HFFc6 (cell line): ENCODE data around the gene LYZL6. TPM values are rescaled to one million over a fixed set of nuclear protein-coding genes. Genes with fewer than 3 reads are reported as not detected.

Source experiments
- DNase-seq: peaks from one replicate; pipeline ENCODE4 v3.0.0-alpha.2; 2018
- H3K27ac Mint-ChIP-seq: 2 replicates; pipeline ENCODE4 v1.8.0; 2020; ENCODE audit warnings: mild to moderate bottlenecking, mixed read lengths
- H3K27me3 Mint-ChIP-seq: 2 replicates; pipeline ENCODE4 v1.8.0; 2021; ENCODE audit warnings: mild to moderate bottlenecking, moderate library complexity, mixed read lengths; ENCODE audit not compliant: insufficient read depth
- H3K36me3 Mint-ChIP-seq: 2 replicates; pipeline ENCODE4 v1.8.0; 2021; ENCODE audit warnings: low read depth, mixed read lengths
- H3K4me1 Mint-ChIP-seq: 2 replicates; pipeline ENCODE4 v1.8.0; 2020; ENCODE audit warnings: low read depth, mixed read lengths
- H3K4me3 Mint-ChIP-seq: 2 replicates; pipeline ENCODE4 v1.8.0; 2020; ENCODE audit warnings: mild to moderate bottlenecking, moderate library complexity, mixed read lengths
- H3K9me3 Mint-ChIP-seq: 2 replicates; pipeline ENCODE4 v1.8.0; 2020; ENCODE audit warnings: mild to moderate bottlenecking, mixed read lengths
- CTCF ChIP-seq: fragments of 200-600 bp; sonication (generic); IDR thresholded peaks from 2 replicates; pipeline ENCODE4 v1.5.0; 2021; ENCODE audit warnings: antibody characterized with exemption, mild to moderate bottlenecking
- total RNA-seq, 6 experiments: library from RNA; stranded (reverse); fragmentation: NEBNext Ultra II Directional; extraction: Animal tissue kit (Norgen Biotek cat#: 25700); gene quantifications; 2 replicates in 1 of 6; 3 replicates in 5 of 6; pipeline ENCODE4 v1.2.3, GENCODE V29; 2021

The LYZL6 gene
- total RNA-seq, 6 experiments from 2014 or later, result not detected

DNA sequence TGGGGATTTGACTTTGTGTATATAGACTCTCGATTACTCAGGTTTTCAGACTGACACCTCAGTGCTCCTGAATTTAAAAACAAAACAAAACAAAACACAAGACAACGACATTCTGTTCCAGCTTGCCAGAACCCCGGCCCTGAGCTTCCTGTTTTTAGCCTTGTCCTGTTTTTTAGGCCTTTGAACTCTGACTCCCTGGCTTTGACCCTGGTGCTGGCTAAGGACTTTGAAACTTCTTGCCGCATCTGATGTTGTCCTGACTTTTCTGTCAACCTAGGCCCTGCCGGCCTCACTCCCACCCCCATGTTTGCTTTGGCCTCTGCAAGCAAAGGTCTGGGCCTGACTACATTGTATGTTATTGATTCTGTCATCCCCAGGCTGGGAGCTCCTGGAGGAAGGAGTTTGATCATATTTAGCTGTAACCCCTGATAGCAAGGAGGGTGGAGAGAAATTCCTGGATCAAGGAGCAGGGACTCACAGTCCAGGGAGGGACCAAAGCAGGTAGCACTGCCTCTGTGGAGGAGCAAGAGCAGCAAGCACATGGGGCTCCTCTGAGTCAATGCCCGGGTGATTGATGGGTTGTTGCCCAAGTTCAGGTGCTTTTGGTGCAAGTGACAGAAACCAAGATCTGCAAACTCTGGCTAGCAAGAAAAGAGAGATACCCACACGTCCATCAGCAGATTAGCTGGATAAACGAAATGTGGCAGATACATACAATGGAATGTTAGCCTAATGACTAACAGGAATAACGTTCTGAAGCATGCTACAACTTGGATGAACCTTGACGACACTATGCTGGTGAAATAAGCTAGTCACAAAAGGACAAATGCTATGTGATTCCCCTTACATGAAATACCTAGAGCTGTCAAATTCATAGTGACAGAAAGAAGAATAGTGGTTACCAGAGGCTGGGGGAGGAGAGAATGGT lies 30.1 kb upstream of the LYZL6 start:
- Mint-ChIP-seq H3K4me3 (no peak overlapping the region), H3K9me3 (no peaks in the 10 kb centered on the region), H3K27me3 (peaks cover 7% of the 10 kb centered on the region), H3K4me1 (peaks cover 15% of the 10 kb centered on the region), H3K36me3 (no peaks in the 10 kb centered on the region), H3K27ac (no peak overlapping the region)
- DNase-seq, result peak; percentile 30
- no peak for TF ChIP-seq CTCF

- Mint-ChIP-seq H3K27ac (no peak overlapping the region), H3K27me3 (peaks cover 11% of the 10 kb centered on the region), H3K36me3 (no peaks in the 10 kb centered on the region), H3K4me1 (peaks cover 15% of the 10 kb centered on the region), H3K4me3 (no peak overlapping the region), H3K9me3 (no peaks in the 10 kb centered on the region)
- no peak for TF ChIP-seq CTCF
- no peak for DNase-seq
Measured at GRCh38 chr17:35972945-35973332, 29.4 kb upstream of the LYZL6 start.

DNA sequence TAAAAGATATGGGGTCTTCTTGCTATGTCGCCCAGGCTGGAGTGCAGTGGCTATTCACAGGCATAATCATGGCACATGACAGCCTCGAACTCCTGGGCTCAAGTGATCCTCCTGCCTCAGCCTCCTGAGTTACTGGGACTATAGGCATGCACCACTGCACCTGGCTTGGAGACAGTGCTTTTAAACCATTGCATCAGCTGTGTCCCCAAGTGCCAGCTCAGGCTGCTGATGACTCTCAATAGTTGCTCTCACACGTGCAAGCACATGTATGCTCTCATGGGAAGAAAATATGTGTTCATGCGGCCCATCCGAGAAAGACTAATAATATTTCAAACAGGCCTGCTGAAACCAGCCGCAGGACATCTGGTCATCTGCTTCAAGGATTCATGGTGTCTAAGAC lies 29.0 kb upstream of the LYZL6 start:
- H3K9me3 Mint-ChIP-seq, result no peaks in the 10 kb centered on the region
- H3K4me3 Mint-ChIP-seq, result no peak overlapping the region
- H3K27me3 Mint-ChIP-seq, result peaks cover 11% of the 10 kb centered on the region
- H3K27ac Mint-ChIP-seq, result no peak overlapping the region
- TF ChIP-seq CTCF, result no peak
- no peak for DNase-seq
- peaks cover 15% of the 10 kb centered on the region for H3K4me1 Mint-ChIP-seq
- no peaks in the 10 kb centered on the region for H3K36me3 Mint-ChIP-seq

DNA sequence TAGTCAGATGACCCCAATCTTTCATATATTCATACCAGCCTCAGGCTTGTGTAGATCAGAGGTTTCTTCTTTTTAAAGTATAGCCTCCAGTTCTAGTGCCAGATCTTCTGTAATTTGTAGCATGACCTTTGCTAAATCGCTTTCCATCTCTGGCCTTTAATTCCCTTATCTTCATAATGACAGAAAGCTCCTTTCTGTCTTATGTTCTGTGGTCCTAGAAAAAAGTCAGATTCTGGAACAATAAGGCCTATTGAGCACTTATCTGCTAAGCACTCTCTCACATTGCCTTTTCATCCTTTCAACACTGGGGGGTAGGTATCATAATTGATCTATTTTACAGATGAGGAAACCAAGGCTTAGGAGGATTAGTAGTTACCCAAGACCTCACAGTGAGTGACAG lies 28.6 kb upstream of the LYZL6 start:
- DNase-seq, result no peak
- no peak for TF ChIP-seq CTCF
- Mint-ChIP-seq H3K9me3 (no peaks in the 10 kb centered on the region), H3K4me1 (peaks cover 15% of the 10 kb centered on the region), H3K27ac (no peak overlapping the region), H3K4me3 (no peak overlapping the region), H3K36me3 (no peaks in the 10 kb centered on the region), H3K27me3 (peaks cover 12% of the 10 kb centered on the region)

DNA sequence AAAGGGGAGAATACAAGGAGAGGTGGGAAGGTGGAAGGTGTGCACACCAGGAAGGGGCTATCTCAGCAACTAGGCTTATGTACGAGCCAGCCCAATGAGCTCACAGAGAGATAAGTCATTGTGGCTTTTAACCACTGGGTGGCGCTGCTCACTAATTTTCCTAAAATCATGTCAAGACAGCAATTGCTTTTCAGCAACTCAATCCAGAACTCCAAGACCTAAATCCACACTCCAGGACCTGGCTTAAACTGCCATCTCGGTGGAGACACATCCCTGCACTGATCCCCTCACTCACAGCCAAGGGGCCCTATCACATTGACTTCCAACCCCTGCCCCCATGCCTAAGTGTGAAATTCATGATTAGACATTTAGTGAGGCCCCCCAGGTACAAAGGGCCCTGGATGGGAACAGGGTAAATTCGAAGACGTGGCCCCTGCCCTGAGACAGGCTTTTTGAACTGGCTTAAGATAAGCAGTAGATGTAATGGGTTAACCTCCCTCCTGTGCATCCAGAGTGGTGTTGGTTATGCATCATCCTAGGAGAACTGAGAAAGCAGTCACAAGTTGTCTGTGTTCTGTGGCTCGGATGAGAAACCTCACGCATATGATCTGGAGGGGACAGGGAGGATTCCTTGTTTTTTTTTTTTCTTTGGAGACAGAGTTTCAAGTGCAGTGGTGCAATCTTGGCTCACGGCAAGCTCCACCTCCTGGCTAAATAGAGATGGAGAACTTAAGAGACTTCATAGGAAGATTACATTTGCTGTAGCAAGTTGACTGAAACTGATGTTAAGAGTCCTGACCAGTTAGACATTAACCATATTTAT lies 26.3 kb upstream of the LYZL6 start:
- no peaks in the 10 kb centered on the region for H3K36me3 Mint-ChIP-seq
- H3K4me1 Mint-ChIP-seq, result peaks cover 15% of the 10 kb centered on the region
- H3K27me3 Mint-ChIP-seq, result peaks cover 20% of the 10 kb centered on the region
- no peaks in the 10 kb centered on the region for H3K9me3 Mint-ChIP-seq
- peak; percentile 92 for TF ChIP-seq CTCF
- no peak overlapping the region for H3K4me3 Mint-ChIP-seq
- H3K27ac Mint-ChIP-seq, result no peak overlapping the region
- peak; percentile 68 for DNase-seq
